Stimulated activated CD4-positive, alpha-beta T cell treated with anti-CD3 and anti-CD28 coated beads, Interleukin-4, amount 100 ng/mL, for 4 hours (primary cell): Measurements from ENCODE around the gene OR2A42.
"Not testable (repeated sequence)": the region's sequence is repeated elsewhere in the genome, so short reads cannot be mapped to it uniquely, and the experiment has no call there.

Source experiments
- DNase-seq, 2 experiments: peaks; one replicate each; pipeline ENCODE4 v3.0.0-alpha.2; 2020

OR2A42 gene

DNA sequence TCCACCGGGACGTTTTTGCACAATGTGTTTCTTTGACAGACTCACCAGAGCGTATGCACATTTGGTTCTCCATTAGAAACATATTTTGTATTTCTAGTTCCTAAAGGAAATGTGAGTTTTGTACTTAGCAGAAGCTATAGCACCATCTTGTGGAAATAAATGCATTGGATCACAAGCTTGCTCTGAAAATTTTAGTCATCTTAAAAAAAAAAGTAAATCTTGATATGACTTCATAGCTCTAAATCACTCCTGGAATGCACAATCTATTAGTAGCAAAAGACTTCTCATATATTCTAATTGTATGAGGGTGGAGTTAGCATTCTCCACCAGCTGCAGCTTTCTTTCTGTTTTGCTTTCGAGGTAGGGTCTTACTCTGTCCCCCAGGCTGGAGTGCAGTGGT, 20.3 kb downstream of the OR2A42 start:
- DNase-seq: not testable (repeated sequence)

DNA sequence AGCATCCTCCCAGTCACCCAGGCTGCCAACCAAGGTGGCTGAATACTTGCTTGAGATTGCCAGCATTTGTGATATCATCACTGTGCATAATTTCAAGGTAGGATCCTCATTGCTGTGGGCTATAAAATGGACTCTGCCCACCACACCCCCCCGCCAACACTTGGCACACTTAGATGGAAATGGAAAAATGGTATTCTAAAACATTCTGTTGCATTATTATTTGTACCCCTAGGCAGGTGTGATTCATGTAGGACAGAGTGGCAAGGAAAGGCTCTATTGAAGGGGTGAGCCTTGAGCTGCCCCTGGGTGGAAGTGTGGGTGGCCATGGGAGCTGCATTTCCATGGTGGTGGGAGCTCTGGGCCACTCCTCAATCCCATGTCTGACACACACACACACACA, 20.8 kb downstream of the OR2A42 start:
- DNase-seq: not testable (repeated sequence)

DNA sequence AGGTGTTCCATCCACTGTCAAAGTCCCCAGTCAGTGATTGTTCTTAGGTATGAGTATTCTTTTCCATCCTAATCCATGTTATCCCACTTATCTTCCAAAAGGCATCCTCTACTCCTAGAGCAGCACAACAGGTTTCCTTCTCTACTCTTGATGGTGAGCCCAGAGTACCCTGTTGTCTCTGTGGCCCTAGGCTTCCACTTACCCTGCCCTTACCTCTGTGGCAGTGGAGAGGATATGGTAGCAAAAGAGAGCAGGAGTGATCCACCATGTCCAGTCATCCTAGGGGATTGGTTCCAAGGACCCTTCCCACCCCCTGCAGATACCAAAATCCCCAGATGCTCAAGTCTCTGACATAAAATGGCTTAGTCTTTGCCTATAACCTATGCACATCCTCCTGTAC, 22.2 kb downstream of the OR2A42 start:
- DNase-seq: not testable (repeated sequence)

DNA sequence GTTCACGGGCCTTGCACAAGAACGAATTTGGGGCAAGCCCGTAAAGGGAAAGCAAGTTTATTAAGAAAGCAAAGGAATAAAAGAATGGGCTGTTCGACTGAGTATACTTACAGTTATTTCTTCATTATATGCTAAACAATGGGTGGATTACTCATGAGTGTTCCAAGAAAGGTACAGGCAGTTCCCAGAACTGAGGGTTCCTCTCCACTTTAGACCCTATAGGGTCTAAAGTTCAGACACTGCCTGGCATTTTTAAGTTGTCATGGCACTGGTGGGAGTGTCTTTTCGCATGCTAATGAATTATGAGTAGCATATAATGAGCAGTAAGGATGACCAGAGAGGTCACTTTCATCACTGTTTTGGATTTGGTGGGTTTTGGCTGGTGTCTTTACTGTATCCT, 34.1 kb downstream of the OR2A42 start:
- not testable (repeated sequence) for DNase-seq

DNA sequence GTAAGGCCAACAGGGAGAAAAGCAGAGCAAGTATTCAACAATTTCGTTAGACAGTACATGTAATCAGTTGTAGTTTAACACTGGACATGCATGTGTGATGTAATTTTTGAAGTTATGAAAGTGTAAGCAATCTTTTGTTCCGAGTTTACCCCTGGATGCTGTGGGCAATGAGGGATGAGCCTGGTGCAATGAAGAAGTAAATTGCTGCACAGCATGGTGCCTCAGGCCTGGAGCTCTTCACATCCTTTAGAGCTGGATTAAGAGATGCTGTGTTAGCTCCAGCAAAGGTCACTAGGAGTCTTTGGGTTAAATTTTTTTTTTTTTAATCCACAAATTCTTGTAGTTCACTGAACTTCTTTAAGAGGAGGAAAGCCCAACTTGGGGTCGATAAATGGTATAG, 36.3 kb downstream of the OR2A42 start:
- DNase-seq: not testable (repeated sequence)

DNA sequence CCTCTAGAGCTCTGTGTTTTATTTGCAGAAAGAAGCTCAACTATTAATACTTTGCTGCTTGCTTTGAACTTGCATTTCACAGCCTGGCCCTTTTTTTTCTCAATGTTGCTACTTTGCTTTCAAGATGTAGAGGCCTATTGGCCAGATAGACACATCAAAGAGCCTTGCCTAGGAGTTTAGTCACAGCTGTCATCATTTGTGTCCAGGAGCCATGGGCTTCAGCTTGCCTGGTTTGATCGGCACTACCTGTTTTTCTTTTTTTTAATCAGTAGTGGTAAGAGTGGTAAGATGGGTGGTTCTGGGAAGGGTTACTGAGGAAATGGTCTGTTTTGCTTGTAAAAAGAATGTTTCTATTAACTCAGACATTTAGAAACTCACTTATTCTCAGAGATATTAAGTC, 37.4 kb downstream of the OR2A42 start:
- not testable (repeated sequence) for DNase-seq

DNA sequence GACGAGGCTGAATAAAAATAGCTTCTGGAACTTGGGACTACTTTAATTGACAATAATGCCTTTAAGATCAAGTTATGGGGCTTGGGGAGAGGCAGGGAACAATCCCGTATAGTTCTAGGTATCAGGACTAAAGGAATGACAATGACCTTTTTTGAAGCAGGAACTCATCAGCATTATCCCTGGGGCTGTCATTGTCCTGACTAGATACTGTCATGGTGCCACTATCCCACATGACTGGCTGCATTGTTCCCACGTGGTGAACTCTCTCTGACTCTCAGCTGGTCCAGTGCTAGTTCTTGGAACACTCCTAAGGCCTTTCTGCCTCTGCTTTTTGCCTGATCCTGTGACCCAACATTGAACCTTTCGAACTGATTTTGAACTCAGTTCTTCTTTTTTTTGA, 40.5 kb downstream of the OR2A42 start:
- not testable (repeated sequence) for DNase-seq

DNA sequence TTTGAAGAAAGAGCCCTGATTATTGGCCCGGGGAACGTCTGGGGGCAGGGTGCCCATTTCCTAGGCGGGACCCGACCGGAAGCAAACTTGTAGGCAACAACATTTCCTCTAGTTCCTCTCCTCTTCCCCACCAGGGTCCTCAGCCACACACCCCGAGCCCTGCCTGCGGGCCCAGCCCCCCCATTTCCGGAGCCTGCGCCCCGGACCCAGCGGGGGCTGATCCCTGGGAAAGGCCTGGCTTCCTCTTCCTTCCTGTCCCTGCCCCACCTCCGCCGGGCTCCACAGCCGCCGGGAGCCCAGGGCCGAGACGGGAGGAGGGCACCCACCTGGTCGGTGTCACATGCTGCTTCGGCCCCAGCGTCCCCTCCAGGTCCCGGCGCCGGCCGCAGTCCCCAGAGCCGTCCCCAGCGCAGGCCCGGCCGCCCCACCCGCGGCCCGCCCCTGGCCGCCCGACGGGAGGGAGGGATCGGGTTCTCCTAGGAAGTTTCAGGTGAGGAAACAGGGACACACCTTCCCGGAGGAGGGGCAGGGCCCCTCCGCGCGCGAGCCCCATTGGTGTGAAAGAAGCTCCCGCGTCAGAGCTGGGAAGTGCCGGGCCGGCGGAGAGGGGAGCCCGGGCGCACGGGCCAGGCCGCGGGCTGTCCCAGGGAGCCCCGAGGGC, 44.1 kb downstream of the OR2A42 start, which contains the start of gene ARHGEF35:
Gene ARHGEF35, minus strand, starts transcription at position 622 of the 661 bp plus-strand sequence. CDS start 7,450 bp downstream, outside the sequence.
- peak in 1 of 2 experiments; percentile 6 for DNase-seq

DNA sequence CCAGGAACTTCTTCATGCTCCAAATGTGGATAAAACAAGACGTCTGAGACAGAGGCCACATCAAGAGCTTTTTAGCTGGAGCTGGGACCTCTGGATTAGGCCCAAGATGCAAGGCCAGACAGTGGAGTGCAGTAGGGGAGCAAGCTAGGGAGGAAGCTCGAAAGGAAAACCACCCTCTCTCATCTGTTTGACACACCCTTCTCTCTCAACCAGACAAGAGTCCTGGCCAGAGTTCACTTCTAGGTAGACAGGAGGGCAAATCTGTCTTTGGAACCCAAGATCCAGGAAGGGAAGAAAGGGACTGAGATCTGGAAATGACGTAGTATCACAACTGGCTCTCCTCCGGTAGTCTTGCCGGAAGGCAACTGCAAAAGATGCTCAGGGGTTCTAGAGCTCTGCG, 45.0 kb downstream of the OR2A42 start:
- DNase-seq: not testable (repeated sequence)

DNA sequence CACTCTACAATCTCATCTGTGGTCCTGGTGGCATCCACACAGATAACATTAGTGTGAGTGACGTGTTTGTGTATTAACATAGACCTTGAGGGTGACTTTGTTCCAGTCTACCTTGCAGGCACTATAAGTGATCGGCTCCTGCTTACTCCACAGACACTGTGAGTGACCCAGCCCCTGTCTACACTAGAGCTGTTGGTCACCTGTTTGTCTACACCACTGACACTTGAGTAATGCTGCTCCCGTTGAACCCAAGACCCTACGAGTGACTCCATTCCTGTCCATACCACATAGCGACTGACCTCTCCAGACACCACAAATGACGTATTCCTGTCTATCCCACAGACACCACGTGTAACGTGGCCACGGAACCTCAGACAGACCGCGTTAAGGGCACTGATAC, 45.6 kb downstream of the OR2A42 start:
- DNase-seq: not testable (repeated sequence)

DNA sequence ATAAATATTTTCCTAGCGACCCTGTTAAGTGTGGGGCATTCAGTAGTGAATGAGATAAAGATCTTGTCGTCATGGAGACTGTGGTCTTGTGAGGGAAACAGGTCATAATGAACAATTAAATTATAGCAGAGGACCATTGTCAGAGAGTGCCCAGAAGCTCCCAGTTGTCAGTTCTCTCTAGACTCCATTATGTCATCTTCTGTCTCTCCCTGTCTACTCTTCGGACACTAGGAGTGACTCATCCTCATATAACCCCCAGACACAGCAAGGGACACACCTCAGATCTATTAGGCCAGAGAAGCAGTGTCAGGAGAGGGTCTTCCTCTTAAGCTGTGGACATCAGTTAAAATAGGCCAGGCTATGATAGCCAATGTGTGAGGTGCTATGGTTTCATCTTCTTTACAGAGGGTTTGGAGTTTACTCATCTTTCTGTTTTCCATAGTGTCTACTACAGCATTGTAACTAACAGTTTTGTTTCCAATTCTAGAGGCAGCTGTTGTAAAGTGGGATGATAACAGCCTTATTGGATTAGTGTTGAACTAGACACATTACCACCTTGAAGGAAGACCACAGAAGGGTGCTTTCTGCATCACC, 50.7 kb downstream of the OR2A42 start:
- DNase-seq: not testable (repeated sequence)

DNA sequence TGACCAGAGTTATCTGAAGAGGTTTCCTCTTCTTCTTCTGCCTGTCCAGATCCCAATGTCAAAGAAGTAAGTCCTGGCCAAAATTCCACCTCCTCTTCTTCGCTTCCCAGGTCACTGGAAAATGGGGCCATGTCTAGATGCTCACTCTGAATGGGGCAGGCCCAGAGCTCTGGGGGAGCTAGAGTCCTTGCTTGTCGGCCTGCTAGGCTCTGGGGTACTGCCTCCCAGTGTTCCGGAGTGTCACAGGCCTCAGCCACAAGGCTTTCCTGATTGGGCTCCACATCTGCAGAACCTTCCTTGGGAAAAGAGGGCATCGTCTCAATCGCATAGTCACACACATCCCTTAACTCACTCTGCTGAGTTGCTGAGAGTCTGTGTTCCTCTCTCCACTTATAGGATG, 51.6 kb downstream of the OR2A42 start:
- DNase-seq: not testable (repeated sequence)

DNA sequence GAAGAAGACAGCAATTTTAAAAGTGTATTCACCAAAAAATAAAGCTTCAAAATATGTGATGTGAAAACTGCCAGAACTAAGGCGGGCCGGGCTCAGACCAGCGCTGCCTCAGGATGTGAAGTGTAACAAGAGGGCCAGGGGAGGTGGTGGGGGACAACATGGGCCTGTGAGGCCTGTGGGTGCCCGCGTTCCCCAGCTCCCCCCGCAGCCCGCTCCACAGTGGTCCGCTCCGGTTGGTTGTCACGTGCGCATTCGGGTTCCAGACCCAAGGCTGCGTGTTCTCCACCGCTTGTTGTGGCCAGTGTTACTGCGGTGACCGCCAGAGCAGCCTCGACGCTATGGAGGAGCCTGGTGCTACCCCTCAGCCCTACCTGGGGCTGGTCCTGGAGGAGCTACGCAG, 56.2 kb downstream of the OR2A42 start, which contains the start of gene CTAGE4:
Gene CTAGE4, plus strand, starts transcription at position 301 of the 400 bp plus-strand sequence. Its CDS starts 38 bp downstream, at position 339.
- DNase-seq: not testable (repeated sequence)

DNA sequence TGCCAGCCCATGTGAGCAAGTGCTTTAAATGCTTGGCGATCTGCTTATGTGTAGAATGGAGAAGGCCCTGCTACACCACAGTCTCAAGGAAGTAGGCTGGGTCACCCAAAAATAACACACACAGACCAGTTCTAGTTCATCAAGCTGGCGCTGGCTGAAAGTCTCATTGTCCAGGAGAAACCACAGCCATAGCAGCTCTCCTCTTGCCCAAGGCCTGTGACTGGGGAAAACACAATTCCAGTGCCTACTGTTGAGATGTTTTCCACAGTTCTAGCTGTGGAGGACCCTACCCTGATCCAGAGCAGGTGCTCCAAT, 60.3 kb downstream of the OR2A42 start:
- not testable (repeated sequence) for DNase-seq

DNA sequence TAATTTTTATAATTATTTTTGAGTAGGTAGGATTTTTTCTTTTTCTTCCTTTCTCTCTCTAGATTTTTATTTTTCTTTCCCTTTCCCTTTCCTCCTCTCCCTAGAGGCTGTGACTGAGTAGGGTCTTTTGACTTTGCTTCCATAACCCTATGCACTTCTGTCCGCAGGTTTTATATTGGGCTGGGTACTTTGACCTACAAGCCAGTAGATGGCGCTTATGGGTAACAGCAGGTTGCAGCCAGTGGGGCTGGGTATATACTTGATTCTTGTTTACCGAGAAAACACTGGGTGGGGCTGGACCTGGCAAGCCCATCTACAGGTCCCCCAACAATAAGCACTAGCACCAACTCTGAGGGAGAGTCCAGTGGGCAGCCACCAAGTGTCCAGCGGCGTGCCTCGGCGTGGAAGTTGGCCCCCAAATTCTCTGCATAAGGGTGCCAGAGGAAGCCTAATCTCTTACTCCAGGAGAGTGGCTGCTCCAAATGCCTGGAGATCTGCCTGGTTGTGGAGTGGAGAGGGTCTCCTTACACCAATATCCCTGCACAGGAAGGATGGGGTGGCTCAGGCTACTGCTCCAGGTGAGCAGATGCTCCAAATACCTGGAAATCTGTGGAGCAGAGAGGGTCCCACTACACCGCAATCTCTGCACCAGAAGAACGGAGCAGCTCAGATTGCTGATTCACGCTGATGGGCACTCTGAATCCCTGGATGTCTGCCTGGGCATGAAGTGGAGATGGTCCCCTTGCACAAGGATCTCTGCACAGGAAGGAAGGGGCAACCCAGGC, 60.8 kb downstream of the OR2A42 start:
- DNase-seq: peak in 1 of 2 experiments; percentile 11
